ENCODE results near the gene ZNF821. TPM values are rescaled to one million over a fixed set of nuclear protein-coding genes. Genes with fewer than 3 reads are reported as not detected.
A peak's percentile ranks its signal among the peaks of the same experiment; 100 is the strongest.

Gene ZNF821
- total and polyA plus RNA-seq, 10 of the 15 experiments (the other 5 are each of a cell fraction or from before 2014, with no cell fraction given), result 0.82 to 9.9 (median 6.8) TPM

- TF ChIP-seq MXI1 (IDR thresholded peaks at IDR 0.05; ENCODE audit: low read depth, low read length) (no peak), CHD1 (IDR thresholded peaks at IDR 0.05; ENCODE audit: low read depth, low read length) (no peak), BACH1 (IDR thresholded peaks at IDR 0.05; ENCODE audit: borderline replicate concordance) (no peak), TAF1 (IDR thresholded peaks at IDR 0.05; ENCODE audit: borderline replicate concordance, low read depth, low read length) (no peak), ZNF384 (IDR thresholded peaks at IDR 0.05; ENCODE audit: borderline replicate concordance, low read depth, low read length) (no peak), SREBF1 (IDR thresholded peaks at IDR 0.05; ENCODE audit: low read length) (no peak), CREM (IDR thresholded peaks at IDR 0.05; ENCODE audit: low read depth) (peak; percentile 43; the same call in 1 of the 2 replicates), NR2C2 (IDR thresholded peaks at IDR 0.05; ENCODE audit: borderline replicate concordance, control insufficient read depth, insufficient read length, low read depth) (no peak), ATF7 (IDR thresholded peaks at IDR 0.05; ENCODE audit: low read depth) (peak; percentile 48), SP1 (IDR thresholded peaks at IDR 0.05; ENCODE audit: low read depth, low read length) (peak; percentile 39), BHLHE40 (IDR thresholded peaks at IDR 0.05; ENCODE audit: borderline replicate concordance in 1 of 2, low read depth in 2 of 2, low read length in 1 of 2) (peak; percentile 8 to 13; a peak in 1 of 4 replicates), MYB (IDR thresholded peaks at IDR 0.05; ENCODE audit: borderline replicate concordance, low read depth, low read length) (no peak), MTA2 (IDR thresholded peaks at IDR 0.05; ENCODE audit: low read depth) (peak; percentile 76), POLR2AphosphoS2 (IDR thresholded peaks at IDR 0.05; ENCODE audit: low read depth, low read length) (no peak), EP300 (IDR thresholded peaks at IDR 0.05; ENCODE audit: borderline replicate concordance in 1 of 2, control insufficient read depth in 1 of 2, low read depth in 2 of 2, low read length in 2 of 2) (peak in 1 of 2 experiments; percentile 38; a peak in 1 of 4 replicates), MYC (IDR thresholded peaks at IDR 0.05; ENCODE audit: insufficient read depth, insufficient read length, insufficient replicate concordance, low read length, severe bottlenecking) (no peak), POU2F2 (IDR thresholded peaks at IDR 0.05; ENCODE audit: borderline replicate concordance, low read depth, low read length) (0 out of 3 replicates have a peak, but pooled peaks have one; percentile 20), CBX5 (IDR thresholded peaks at IDR 0.05; ENCODE audit: low read depth) (no peak)
- TF ChIP-seq, protein P1, sequence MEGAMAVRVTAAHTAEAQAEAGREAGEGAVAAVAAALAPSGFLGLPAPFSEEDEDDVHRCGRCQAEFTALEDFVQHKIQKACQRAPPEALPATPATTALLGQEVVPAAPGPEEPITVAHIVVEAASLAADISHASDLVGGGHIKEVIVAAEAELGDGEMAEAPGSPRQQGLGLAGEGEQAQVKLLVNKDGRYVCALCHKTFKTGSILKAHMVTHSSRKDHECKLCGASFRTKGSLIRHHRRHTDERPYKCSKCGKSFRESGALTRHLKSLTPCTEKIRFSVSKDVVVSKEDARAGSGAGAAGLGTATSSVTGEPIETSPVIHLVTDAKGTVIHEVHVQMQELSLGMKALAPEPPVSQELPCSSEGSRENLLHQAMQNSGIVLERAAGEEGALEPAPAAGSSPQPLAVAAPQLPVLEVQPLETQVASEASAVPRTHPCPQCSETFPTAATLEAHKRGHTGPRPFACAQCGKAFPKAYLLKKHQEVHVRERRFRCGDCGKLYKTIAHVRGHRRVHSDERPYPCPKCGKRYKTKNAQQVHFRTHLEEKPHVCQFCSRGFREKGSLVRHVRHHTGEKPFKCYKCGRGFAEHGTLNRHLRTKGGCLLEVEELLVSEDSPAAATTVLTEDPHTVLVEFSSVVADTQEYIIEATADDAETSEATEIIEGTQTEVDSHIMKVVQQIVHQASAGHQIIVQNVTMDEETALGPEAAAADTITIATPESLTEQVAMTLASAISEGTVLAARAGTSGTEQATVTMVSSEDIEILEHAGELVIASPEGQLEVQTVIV (IDR thresholded peaks at IDR 0.05; ENCODE audit: borderline replicate concordance, partially characterized antibody), result no peak
Observed at GRCh38 chr16:71843572-71843971, 40.4 kb downstream of the ZNF821 start (continued).

Data from GM12878 (cell line).